Effector memory CD4-positive, alpha-beta T cell (primary cell): ENCODE results near the gene TIMD4.

Experiments used
- DNase-seq, 3 donors: peaks; one replicate each; pipeline ENCODE4 v3.0.0-alpha.2; 2020
- H3K27ac ChIP-seq: 2 replicates; pipeline ENCODE4 v1.7.0; 2013; ENCODE audit warnings: mild to moderate bottlenecking, low read length, moderate library complexity; ENCODE audit not compliant: insufficient read depth, poor library complexity, severe bottlenecking
- H3K27me3 ChIP-seq: replicated peaks from 2 replicates; pipeline ENCODE4 v1.7.0; 2013; ENCODE audit warnings: mild to moderate bottlenecking, low read length; ENCODE audit not compliant: insufficient read depth, control insufficient read depth, poor library complexity, severe bottlenecking
- H3K36me3 ChIP-seq: 2 replicates; pipeline ENCODE4 v1.7.0; 2013; ENCODE audit warnings: mild to moderate bottlenecking, low read length, moderate library complexity; ENCODE audit not compliant: control insufficient read depth, insufficient read depth
- H3K4me1 ChIP-seq: 2 replicates; pipeline ENCODE4 v1.7.0; 2013; ENCODE audit warnings: low read length, mild to moderate bottlenecking; ENCODE audit not compliant: control insufficient read depth, insufficient read depth, poor library complexity, severe bottlenecking
- H3K4me3 ChIP-seq: 2 replicates; pipeline ENCODE4 v1.7.0; 2013; ENCODE audit warnings: low read length, low read depth, mild to moderate bottlenecking; ENCODE audit not compliant: insufficient read depth, poor library complexity, severe bottlenecking
- H3K9me3 ChIP-seq: 2 replicates; pipeline ENCODE4 v1.7.0; 2013; ENCODE audit warnings: mild to moderate bottlenecking, low read length, moderate library complexity; ENCODE audit not compliant: control insufficient read depth

Gene TIMD4

GRCh38 chr5:156909180-156909579 lies 53.8 kb downstream of the TIMD4 start:
- no peaks in the 10 kb centered on the region for H3K27me3 ChIP-seq

GRCh38 chr5:156907667-156908066 lies 55.4 kb downstream of the TIMD4 start:
- H3K9me3 ChIP-seq: no peaks in the 10 kb centered on the region
- no peaks in the 10 kb centered on the region for H3K27me3 ChIP-seq
- no peaks in the 10 kb centered on the region for H3K36me3 ChIP-seq
- no peaks in the 10 kb centered on the region for H3K4me1 ChIP-seq
- H3K27ac ChIP-seq: no peak overlapping the region
- DNase-seq: no peak
- H3K4me3 ChIP-seq: no peak overlapping the region

More at GRCh38 chr5:156909180-156909579, 53.8 kb downstream of the TIMD4 start:
- H3K36me3 ChIP-seq: no peaks in the 10 kb centered on the region
- H3K4me1 ChIP-seq: peaks cover 7% of the 10 kb centered on the region
- no peak overlapping the region for H3K27ac ChIP-seq
- no peaks in the 10 kb centered on the region for H3K9me3 ChIP-seq
- DNase-seq: no peak
- no peak overlapping the region for H3K4me3 ChIP-seq

GRCh38 chr5:156906807-156907206 lies 56.2 kb downstream of the TIMD4 start:
- no peak overlapping the region for H3K27ac ChIP-seq
- no peaks in the 10 kb centered on the region for H3K36me3 ChIP-seq
- H3K9me3 ChIP-seq: no peaks in the 10 kb centered on the region
- H3K4me3 ChIP-seq: no peak overlapping the region
- no peak for DNase-seq
- no peaks in the 10 kb centered on the region for H3K27me3 ChIP-seq
- H3K4me1 ChIP-seq: no peaks in the 10 kb centered on the region

- Histone ChIP-seq H3K4me1 (no peaks in the 10 kb centered on the region), H3K9me3 (no peaks in the 10 kb centered on the region), H3K27me3 (no peaks in the 10 kb centered on the region), H3K27ac (no peak overlapping the region), H3K36me3 (no peaks in the 10 kb centered on the region), H3K4me3 (no peak overlapping the region)
- no peak for DNase-seq
Measured at GRCh38 chr5:156896546-156896945, 66.5 kb downstream of the TIMD4 start.

GRCh38 chr5:156893517-156893916 lies 69.5 kb downstream of the TIMD4 start:
- H3K36me3 ChIP-seq: no peaks in the 10 kb centered on the region
- no peaks in the 10 kb centered on the region for H3K9me3 ChIP-seq
- H3K27ac ChIP-seq: no peak overlapping the region
- DNase-seq: no peak
- no peaks in the 10 kb centered on the region for H3K4me1 ChIP-seq
- H3K4me3 ChIP-seq: no peak overlapping the region
- H3K27me3 ChIP-seq: no peaks in the 10 kb centered on the region

GRCh38 chr5:156892864-156893263 lies 70.2 kb downstream of the TIMD4 start:
- no peaks in the 10 kb centered on the region for H3K9me3 ChIP-seq
- H3K27me3 ChIP-seq: no peaks in the 10 kb centered on the region
- no peak overlapping the region for H3K4me3 ChIP-seq
- no peak overlapping the region for H3K27ac ChIP-seq
- H3K4me1 ChIP-seq: no peaks in the 10 kb centered on the region
- H3K36me3 ChIP-seq: no peaks in the 10 kb centered on the region
- no peak for DNase-seq

- DNase-seq: no peak
- H3K27ac ChIP-seq: no peak overlapping the region
Measured at GRCh38 chr5:156892223-156892622, 70.8 kb downstream of the TIMD4 start.

GRCh38 chr5:156888520-156888919 lies 74.5 kb downstream of the TIMD4 start:
- Histone ChIP-seq H3K4me3 (no peak overlapping the region), H3K36me3 (no peaks in the 10 kb centered on the region), H3K27ac (no peak overlapping the region), H3K9me3 (no peaks in the 10 kb centered on the region), H3K27me3 (no peaks in the 10 kb centered on the region), H3K4me1 (no peaks in the 10 kb centered on the region)
- no peak for DNase-seq

More at GRCh38 chr5:156892223-156892622, 70.8 kb downstream of the TIMD4 start:
- Histone ChIP-seq H3K36me3 (no peaks in the 10 kb centered on the region), H3K4me1 (no peaks in the 10 kb centered on the region), H3K4me3 (no peak overlapping the region), H3K27me3 (no peaks in the 10 kb centered on the region), H3K9me3 (no peaks in the 10 kb centered on the region)

GRCh38 chr5:156883316-156883875 lies 79.6 kb downstream of the TIMD4 start:
- H3K9me3 ChIP-seq: no peaks in the 10 kb centered on the region
- H3K36me3 ChIP-seq: no peaks in the 10 kb centered on the region
- no peaks in the 10 kb centered on the region for H3K27me3 ChIP-seq
- no peak for DNase-seq
- H3K4me1 ChIP-seq: no peaks in the 10 kb centered on the region
- H3K4me3 ChIP-seq: no peak overlapping the region
- no peak overlapping the region for H3K27ac ChIP-seq

- DNase-seq: no peak
- no peaks in the 10 kb centered on the region for H3K27me3 ChIP-seq
- no peaks in the 10 kb centered on the region for H3K9me3 ChIP-seq
- no peaks in the 10 kb centered on the region for H3K36me3 ChIP-seq
- H3K27ac ChIP-seq: no peak overlapping the region
- H3K4me3 ChIP-seq: no peak overlapping the region
- no peaks in the 10 kb centered on the region for H3K4me1 ChIP-seq
Measured at GRCh38 chr5:156879665-156880285, 83.3 kb downstream of the TIMD4 start.
